Activated T-cell treated with anti-CD3 and anti-CD28 coated beads, Interleukin-2, amount 50 U/mL, for 4 hours (primary cell): ENCODE results near the gene OLR1. TPM values are rescaled to one million over a fixed set of nuclear protein-coding genes. Genes with fewer than 3 reads are reported as not detected.

Experiments used
- ATAC-seq, 2 donors: fragments of 200-7000 bp; cut with Tn5 transposase; one replicate each; pipeline ENCODE4 v1.10.0; 2021
- DNase-seq: peaks from one replicate; pipeline ENCODE4 v3.0.0-alpha.2; 2020
- H3K27me3 Mint-ChIP-seq: one replicate; pipeline ENCODE4 v1.8.0; 2021; ENCODE audit warnings: low read depth, mixed read lengths
- H3K36me3 Mint-ChIP-seq: one replicate; pipeline ENCODE4 v1.8.0; 2022; ENCODE audit warnings: mixed read lengths; ENCODE audit not compliant: insufficient read depth
- H3K4me1 Mint-ChIP-seq: one replicate; pipeline ENCODE4 v1.8.0; 2021; ENCODE audit warnings: low read depth, mixed read lengths
- H3K4me3 Mint-ChIP-seq: one replicate; pipeline ENCODE4 v1.8.0; 2021; ENCODE audit warnings: mild to moderate bottlenecking, moderate library complexity, mixed read lengths
- H3K9me3 Mint-ChIP-seq: one replicate; pipeline ENCODE4 v1.8.0; 2021; ENCODE audit warnings: mixed read lengths
- total RNA-seq, 3 donors: library from RNA; stranded (reverse); gene quantifications; one replicate each; pipeline ENCODE4 v1.2.1, GENCODE V29; 2021

Gene OLR1
- total RNA-seq, 3 donors from 2014 or later = not detected

DNA sequence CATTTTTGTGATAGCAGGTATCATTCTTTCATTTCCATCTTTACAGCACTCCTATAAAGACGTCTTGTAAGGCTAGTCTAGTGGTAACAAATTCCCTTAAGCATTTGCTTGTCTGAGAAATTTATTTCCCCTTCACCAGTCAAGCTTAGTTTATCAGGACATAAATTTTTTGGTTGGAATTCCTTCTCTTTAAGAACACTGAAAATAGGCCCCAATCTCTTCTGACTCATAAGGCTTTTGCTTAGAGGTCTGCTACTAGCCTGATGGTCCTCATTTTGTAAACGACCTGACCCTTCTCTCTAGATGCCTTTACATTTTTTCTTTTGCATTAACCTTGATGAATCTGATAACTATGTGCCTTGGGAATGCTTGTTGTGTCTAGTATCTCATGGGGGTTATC is 20.3 kb downstream of the OLR1 start:
- ATAC-seq = no peak
- DNase-seq = no peak
- H3K9me3 Mint-ChIP-seq = no peaks in the 10 kb centered on the region
- H3K27me3 Mint-ChIP-seq = peaks cover 13% of the 10 kb centered on the region
- H3K4me1 Mint-ChIP-seq = peaks cover 9% of the 10 kb centered on the region
- no peaks in the 10 kb centered on the region for H3K36me3 Mint-ChIP-seq
- no peak overlapping the region for H3K4me3 Mint-ChIP-seq

DNA sequence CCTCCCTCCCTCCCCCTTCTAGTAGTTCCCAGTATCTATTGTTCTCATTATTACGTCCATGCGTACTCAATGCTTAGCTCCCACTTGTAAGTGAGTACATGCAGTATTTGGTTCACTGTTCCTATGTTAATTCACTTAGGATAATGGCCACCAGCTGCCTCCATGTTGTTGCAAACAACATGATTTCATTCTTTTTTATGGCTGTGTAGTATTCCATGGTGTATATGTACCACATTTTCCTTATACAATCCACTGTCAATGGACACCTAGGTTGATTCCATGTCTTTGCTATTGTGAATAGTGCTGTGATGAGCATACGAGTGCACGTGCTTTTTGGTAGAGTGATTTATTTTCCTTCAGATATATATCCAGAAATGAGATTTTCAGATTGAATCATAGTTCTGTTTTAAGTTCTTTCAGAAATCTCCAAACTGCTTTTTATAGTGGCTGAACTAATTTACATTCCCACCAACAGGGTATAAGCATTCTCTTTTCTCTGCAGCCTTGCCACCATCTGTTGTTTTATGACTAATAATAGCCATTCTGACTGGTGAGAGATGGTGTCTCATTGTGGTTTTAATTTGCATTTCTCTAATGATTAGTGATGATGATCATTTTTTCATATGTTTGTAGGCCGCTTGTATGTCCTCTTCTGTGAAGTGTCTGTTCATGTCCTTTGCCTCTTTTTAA is 24.1 kb downstream of the OLR1 start:
- H3K27me3 Mint-ChIP-seq = peaks cover 11% of the 10 kb centered on the region
- H3K4me1 Mint-ChIP-seq = peaks cover 2% of the 10 kb centered on the region
- no peaks in the 10 kb centered on the region for H3K9me3 Mint-ChIP-seq
- H3K4me3 Mint-ChIP-seq = no peak overlapping the region
- H3K36me3 Mint-ChIP-seq = no peaks in the 10 kb centered on the region
- DNase-seq (no peak), ATAC-seq (peak; percentile 67 to 86)

DNA sequence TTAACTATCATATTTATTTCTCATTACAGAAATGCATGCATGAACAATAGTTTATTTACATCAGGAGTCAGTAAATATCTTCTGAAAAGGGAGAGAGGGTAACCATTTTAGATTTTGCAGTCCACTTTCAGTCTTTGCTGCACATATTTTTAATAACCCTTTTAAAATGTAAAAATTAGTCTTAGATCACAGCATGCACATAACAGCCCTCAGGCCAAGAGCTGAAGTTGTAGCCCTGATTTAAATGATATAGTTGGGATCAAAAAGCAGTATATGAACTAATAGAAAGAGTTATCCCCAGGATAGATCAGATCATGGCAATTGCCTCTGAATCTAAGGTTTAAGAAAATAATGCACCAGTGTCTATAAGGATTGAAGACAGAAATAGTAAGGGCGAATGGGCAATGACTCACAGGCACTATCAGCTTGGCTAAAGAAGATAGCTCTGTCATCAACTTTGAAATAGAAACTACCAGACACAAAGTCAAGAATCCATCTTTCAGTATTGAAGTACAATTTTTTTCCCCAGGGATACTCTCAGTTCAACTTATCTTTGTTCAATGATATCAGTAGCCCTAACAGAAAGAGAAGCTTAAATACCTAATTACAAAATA is 28.8 kb downstream of the OLR1 start:
- no peak for ATAC-seq
- no peak for DNase-seq
- Mint-ChIP-seq H3K36me3 (no peaks in the 10 kb centered on the region), H3K4me1 (peaks cover 4% of the 10 kb centered on the region), H3K27me3 (peaks cover 10% of the 10 kb centered on the region), H3K9me3 (no peaks in the 10 kb centered on the region), H3K4me3 (no peak overlapping the region)

DNA sequence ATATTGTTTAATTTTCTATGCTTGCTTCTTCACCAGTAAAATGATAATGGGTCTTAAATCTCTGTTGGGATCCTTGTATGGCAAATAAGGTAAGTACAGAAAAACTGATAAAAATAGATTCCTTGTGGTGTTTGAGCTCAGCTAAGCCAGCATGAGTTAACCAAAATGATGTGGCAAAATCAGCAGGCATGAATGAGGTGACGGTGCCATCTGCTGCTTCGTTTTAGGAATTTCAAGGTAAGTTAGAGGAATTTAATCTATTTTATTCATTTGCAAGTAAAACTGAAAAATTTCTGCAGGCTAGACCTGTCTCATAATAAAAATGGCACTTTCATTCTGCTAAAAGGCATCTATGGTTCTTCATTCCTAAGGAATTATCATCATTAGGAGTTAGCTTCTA is 31.9 kb downstream of the OLR1 start:
- DNase-seq = peak; percentile 21
- peaks cover 14% of the 10 kb centered on the region for H3K27me3 Mint-ChIP-seq
- H3K4me1 Mint-ChIP-seq = peaks cover 1% of the 10 kb centered on the region
- peak; percentile 48 to 62 for ATAC-seq
- H3K9me3 Mint-ChIP-seq = no peaks in the 10 kb centered on the region
- H3K4me3 Mint-ChIP-seq = no peak overlapping the region
- H3K36me3 Mint-ChIP-seq = no peaks in the 10 kb centered on the region

DNA sequence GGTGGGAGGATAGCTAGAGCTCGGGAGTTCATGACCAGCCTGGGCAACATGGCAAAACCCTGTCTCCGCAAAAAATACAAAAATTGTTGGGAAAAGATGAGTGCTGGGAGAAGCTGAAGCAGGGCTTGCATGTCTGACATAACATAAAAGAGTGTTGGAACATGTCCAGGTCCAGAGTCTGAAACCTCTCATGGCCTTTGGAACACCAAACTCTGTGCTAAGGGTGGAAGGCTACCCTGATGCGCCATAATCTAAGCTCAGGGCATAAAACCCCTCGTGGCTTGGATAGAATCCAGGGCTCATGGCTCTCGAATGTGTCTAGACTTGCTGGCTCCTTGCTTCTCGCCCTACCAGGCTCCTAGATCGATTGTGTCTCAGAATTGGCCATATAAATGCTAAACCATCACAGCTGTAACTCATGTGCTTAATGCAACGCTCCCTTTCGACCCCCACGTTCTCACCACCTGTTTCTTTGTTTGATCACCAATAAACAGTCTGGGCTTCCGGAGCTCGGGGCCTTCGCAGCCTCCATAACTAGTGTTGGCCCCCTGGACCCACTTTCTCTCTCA is 35.2 kb downstream of the OLR1 start:
- H3K4me3 Mint-ChIP-seq = no peak overlapping the region
- no peaks in the 10 kb centered on the region for H3K36me3 Mint-ChIP-seq
- ATAC-seq (no peak), DNase-seq (no peak)
- peaks cover 12% of the 10 kb centered on the region for H3K27me3 Mint-ChIP-seq
- peaks cover 1% of the 10 kb centered on the region for H3K4me1 Mint-ChIP-seq
- H3K9me3 Mint-ChIP-seq = no peaks in the 10 kb centered on the region

DNA sequence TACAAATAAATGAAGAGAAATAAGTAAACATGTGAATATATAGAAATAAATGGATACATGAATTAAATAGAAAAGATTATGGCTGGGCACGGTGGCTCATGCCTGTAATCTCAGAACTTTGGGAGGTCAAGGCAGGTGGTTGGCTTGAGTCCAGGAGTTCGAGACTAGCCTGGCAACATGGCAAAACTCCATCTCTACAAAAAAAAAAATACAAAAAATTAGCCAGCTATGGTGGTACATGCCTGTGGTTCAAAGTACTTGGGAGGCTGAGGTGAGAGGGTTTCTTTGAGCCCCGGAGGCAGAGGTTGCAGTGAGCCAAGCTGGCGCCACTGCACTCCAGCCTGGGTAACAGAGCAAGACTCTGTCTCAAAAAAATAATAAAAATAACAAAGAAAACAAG is 36.8 kb downstream of the OLR1 start:
- DNase-seq = no peak
- Mint-ChIP-seq H3K4me1 (peaks cover 9% of the 10 kb centered on the region), H3K36me3 (no peaks in the 10 kb centered on the region), H3K9me3 (no peaks in the 10 kb centered on the region), H3K4me3 (no peak overlapping the region), H3K27me3 (peaks cover 15% of the 10 kb centered on the region)
- ATAC-seq = no peak

DNA sequence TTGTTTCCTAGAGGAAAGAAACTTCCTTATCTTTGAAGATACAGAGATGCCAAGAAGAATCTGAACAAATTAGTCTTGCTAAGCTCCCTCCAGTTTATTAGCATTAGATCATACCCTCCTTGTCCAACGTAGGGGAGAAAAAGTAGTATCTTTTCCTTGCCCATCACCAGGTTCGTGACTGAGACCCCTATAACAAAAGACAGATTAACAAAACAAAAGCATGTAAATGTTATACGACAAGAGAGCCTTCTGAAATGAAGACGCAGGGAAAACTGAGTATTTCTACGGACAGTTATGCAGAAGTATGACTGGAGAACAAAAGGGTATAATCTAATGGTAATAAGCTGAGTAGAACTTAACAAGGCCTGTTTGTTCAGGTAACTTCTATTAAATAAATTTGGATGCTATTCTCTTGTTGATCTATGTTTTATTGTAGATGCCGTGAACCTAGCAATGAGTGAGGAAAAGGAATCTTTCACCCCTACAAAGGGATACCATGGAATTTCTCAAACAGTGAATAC is 39.0 kb downstream of the OLR1 start:
- Mint-ChIP-seq H3K36me3 (no peaks in the 10 kb centered on the region), H3K4me3 (no peak overlapping the region), H3K4me1 (peaks cover 15% of the 10 kb centered on the region), H3K9me3 (no peaks in the 10 kb centered on the region), H3K27me3 (peaks cover 14% of the 10 kb centered on the region)
- no peak for DNase-seq
- ATAC-seq = no peak

DNA sequence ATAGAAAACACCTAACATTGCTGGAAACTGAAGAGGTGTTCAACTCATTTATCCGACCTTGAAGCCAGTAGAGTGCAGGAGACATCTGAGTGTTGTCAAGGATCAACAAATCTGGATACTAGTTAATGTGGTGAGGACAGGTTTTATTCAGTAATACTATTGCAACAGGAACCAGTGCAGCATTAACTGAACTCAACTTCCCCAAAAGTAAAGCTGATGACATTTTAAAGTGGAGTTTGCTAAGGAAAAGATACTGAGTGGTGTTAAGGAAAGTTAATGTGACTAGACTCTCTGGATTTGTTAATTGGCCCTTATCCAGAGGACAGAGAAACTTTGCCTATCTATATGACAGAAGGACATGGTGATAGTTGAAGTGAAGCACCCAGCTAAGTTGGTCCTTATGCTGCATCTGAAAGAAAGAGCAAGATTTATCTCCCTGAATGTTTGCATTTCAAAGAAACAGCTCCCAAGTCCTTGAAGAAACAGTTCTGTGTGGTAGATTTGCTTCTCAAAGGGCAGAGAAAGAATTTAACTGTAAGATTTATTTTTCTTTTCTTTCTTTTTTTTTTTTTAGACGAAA is 40.7 kb downstream of the OLR1 start:
- DNase-seq = no peak
- Mint-ChIP-seq H3K27me3 (peaks cover 12% of the 10 kb centered on the region), H3K36me3 (no peaks in the 10 kb centered on the region), H3K4me1 (peaks cover 15% of the 10 kb centered on the region), H3K9me3 (no peaks in the 10 kb centered on the region), H3K4me3 (no peak overlapping the region)
- ATAC-seq = no peak

DNA sequence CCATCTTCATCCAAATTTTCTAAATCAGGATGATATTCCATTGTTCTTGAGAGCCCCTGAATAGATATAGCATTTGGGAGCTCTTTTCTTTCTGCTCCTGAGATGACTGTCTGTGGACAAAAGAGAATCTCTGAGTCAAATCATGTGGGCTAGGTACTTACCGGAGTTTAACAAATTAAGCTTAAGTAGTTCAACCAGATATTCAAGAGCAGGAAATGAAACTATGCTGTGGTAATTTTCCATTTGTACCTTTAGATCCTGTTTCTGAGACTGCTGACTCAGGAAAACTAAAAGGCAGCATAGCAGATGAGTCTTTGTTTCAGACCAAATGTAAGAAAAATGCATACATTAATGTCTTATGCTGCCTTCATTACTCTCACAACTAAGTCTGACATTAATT is 41.9 kb downstream of the OLR1 start, which contains the start of gene CLEC7A:
Gene CLEC7A (minus strand): TSS at position 158 of the 400 bp plus-strand sequence. CDS start 117 bp downstream, at position 41.
- Mint-ChIP-seq H3K36me3 (no peaks in the 10 kb centered on the region), H3K4me3 (no peak within 1 kb of the TSS), H3K27me3 (peaks cover 11% of the 10 kb centered on the region), H3K4me1 (peaks cover 15% of the 10 kb centered on the region), H3K9me3 (no peaks in the 10 kb centered on the region)
- no peak for DNase-seq
- ATAC-seq = peak; percentile 89 to 95

DNA sequence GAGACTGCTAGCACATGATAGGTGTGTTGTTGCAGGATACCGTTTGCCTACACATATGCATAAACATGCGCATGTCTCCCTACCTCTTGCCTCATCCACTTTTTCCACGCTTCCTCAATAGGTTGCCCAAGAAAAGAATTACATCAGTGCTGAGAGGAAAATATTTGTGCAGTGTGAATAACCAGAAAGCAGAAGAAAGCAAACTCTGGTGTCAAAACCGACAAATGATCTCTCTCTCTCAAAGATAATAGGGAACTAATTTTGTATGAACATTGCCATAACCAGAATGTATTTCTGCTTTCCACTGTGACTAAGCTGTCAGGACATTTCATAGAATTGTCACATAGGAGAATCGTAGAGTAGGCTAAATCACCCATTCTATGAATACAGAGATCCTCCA is 43.2 kb downstream of the OLR1 start:
- DNase-seq (no peak), ATAC-seq (no peak)
- Mint-ChIP-seq H3K27me3 (peaks cover 12% of the 10 kb centered on the region), H3K4me1 (peaks cover 15% of the 10 kb centered on the region), H3K9me3 (no peaks in the 10 kb centered on the region), H3K36me3 (no peaks in the 10 kb centered on the region), H3K4me3 (no peak overlapping the region)

DNA sequence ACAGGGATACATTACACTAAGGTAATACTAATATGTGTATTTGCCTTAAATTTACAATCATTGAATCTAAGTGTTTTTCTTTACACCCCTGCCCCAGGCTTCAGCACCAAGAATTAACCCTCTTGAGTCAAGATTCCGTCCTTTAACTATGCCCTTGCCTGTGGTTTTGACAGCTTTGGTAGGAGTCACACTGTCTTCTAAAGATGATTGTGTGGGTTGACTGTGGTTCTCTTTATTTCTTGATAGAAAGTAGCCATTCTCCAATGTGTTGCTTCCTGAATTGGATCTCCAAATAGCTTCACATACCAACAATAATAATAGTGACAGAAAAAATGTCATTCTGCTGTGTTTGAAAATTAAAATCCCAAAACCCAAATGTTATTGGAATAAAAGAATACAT is 45.5 kb downstream of the OLR1 start:
- peaks cover 7% of the 10 kb centered on the region for H3K27me3 Mint-ChIP-seq
- no peaks in the 10 kb centered on the region for H3K36me3 Mint-ChIP-seq

DNA sequence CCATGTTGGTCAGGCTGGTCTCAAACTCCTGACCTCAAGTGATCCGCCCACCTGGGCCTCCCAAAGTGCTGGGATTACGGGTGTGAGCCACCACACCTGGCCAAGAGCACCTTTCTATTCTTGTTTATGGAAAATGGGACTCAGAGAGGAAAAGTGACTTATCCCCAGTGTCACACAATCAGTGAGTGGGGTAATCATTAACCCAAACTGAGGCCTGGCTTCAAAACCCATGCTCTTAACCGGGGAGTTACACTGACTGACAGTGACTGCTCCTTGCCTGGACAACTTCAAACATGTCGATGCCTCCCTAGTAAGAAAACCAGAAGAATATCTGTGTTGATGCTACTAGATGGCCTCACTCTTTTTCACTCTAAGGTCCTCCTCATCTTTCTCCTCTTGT is 49.2 kb downstream of the OLR1 start:
- ATAC-seq = no peak
- Mint-ChIP-seq H3K27me3 (peaks cover 3% of the 10 kb centered on the region), H3K4me3 (no peak overlapping the region), H3K4me1 (no peaks in the 10 kb centered on the region), H3K9me3 (no peaks in the 10 kb centered on the region), H3K36me3 (no peaks in the 10 kb centered on the region)
- DNase-seq = no peak

More for the DNA sequence above, 45.5 kb downstream of the OLR1 start:
- Mint-ChIP-seq H3K4me1 (peaks cover 15% of the 10 kb centered on the region), H3K4me3 (no peak overlapping the region), H3K9me3 (no peaks in the 10 kb centered on the region)
- ATAC-seq (no peak), DNase-seq (no peak)

DNA sequence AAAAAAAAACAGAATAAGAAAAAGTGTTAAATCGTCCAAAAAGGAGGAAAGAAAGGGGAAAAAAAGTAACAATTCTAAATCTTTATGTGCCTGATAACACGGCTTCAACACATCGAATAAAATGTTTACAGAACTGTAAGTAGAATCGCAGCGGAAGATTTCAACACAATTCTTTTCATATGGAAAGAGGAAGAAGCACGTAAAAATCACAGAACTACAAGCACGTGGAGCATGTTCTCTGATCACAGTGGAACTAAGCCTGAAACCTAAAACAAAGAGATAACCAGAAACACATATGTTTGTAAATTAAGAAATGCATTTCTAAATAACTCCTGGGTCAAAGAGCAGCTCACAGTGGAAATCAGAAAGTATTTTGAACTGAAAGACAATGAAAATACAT is 50.7 kb downstream of the OLR1 start:
- H3K4me1 Mint-ChIP-seq = no peaks in the 10 kb centered on the region
- no peak overlapping the region for H3K4me3 Mint-ChIP-seq
- H3K27me3 Mint-ChIP-seq = peaks cover 3% of the 10 kb centered on the region
- no peaks in the 10 kb centered on the region for H3K36me3 Mint-ChIP-seq
- DNase-seq = no peak
- no peak for ATAC-seq
- no peaks in the 10 kb centered on the region for H3K9me3 Mint-ChIP-seq

DNA sequence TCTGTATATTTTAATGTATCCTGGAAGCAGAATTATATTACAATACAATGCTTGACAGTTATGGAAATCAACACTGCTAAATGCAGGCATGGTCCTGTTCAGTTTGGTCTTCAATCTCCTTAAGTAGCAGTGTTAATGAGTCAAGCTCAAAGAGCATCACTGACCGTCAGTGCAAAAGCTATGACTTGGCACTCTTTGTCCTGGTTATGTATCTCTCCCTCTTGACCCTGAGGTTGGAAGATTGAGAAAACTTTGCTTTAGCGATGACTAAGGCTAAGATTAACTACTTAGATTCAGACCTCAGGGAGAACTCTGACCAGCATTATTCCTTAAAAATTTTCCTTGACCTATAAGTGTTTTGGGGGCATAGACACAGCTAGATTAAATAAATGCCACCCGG is 52.9 kb downstream of the OLR1 start:
- no peaks in the 10 kb centered on the region for H3K4me1 Mint-ChIP-seq
- no peaks in the 10 kb centered on the region for H3K36me3 Mint-ChIP-seq
- no peak for DNase-seq
- no peaks in the 10 kb centered on the region for H3K27me3 Mint-ChIP-seq
- ATAC-seq = no peak
- H3K4me3 Mint-ChIP-seq = no peak overlapping the region
- no peaks in the 10 kb centered on the region for H3K9me3 Mint-ChIP-seq
